ENCODE data around the gene CLCA4. TPM values are rescaled to one million over a fixed set of nuclear protein-coding genes. Genes with fewer than 3 reads are reported as not detected.

CLCA4 gene
- total RNA-seq (2021) (not detected in 3 replicates), Bru-seq, nascent RNA (percentile 3 among the genes with signal in this experiment)
- long read RNA-seq, experiment 1, partial matches to known transcripts: 0 of 1 reads
- long read RNA-seq, experiment 1, other reads (novel, unspliced or antisense): 1 of 1 reads
- long read RNA-seq, experiment 2: 0 reads
- long read RNA-seq, experiment 3: 0 reads

DNA sequence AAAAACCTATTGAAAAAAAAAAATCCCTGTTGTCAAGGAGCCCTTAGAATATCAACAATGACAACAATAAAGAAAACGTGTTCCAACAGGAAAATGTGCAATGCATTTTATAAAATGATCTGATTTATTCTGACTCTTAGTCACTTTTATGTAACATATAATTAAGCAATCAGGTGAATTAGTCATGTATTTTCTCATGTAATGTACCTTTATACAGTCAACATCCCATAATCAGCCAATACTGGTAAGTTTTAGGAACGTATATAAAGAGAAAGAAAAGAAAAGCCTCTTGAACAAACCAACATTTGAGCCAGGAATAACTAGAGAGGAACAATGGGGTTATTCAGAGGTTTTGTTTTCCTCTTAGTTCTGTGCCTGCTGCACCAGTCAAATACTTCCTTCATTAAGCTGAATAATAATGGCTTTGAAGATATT lies at the start of gene CLCA4:
TSS of gene CLCA4 (plus strand) at position 292 of the 435 bp plus-strand sequence. CDS start at position 334, 42 bp downstream.
- ATAC-seq (no peak), DNase-seq (ENCODE audit: low spot score) (no peak)
- Mint-ChIP-seq H3K4me3 (no peak within 1 kb of the TSS), H3K36me3 (no peaks in the 10 kb centered on the region), H3K4me1 (peaks cover 17% of the 10 kb centered on the region), H3K9me3 (peaks cover 24% of the 10 kb centered on the region), H3K27me3 (ENCODE audit: low read depth) (no peaks in the 10 kb centered on the region), H3K27ac (no peak within 1 kb of the TSS)
- TF ChIP-seq USF2 (CRISPR knock-in tag; IDR thresholded peaks at IDR 0.05): no peak
- ChIA-PET CTCF (no interaction called here), POLR2A (no interaction called here)

DNA sequence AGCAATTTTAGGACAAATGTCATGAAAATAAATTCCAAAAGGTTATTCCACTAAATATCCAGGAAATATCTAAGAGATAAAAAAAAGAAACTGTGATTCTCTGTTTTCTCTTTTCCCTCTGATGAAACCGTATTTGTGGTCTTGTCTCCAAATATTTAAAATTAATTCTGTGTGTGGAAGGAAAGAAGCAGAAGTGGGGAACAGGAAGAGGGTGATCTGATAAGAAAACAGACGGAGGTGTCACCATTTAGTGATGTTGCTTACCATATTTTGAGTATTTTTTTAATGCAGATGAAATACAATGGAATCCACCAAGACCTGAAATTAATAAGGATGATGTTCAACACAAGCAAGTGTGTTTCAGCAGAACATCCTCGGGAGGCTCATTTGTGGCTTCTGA lies 48.6 kb upstream of the CLCA4 start:
- peaks cover 11% of the 10 kb centered on the region for H3K9me3 Mint-ChIP-seq
- no peak overlapping the region for H3K4me3 Mint-ChIP-seq
- POLR2A ChIA-PET: no interaction called here
- no peaks in the 10 kb centered on the region for H3K27me3 Mint-ChIP-seq (ENCODE audit: low read depth)
- CTCF ChIA-PET: no interaction called here
- peaks cover 22% of the 10 kb centered on the region for H3K4me1 Mint-ChIP-seq
- no peaks in the 10 kb centered on the region for H3K36me3 Mint-ChIP-seq
- no peak overlapping the region for H3K27ac Mint-ChIP-seq
- TF ChIP-seq ATF2 (CRISPR knock-in tag; IDR thresholded peaks at IDR 0.05; ENCODE audit: borderline replicate concordance, low read depth): no peak
- TF ChIP-seq, protein P1, sequence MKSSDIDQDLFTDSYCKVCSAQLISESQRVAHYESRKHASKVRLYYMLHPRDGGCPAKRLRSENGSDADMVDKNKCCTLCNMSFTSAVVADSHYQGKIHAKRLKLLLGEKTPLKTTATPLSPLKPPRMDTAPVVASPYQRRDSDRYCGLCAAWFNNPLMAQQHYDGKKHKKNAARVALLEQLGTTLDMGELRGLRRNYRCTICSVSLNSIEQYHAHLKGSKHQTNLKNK (CRISPR knock-in tag; IDR thresholded peaks at IDR 0.05): no peak
- TF ChIP-seq CREM (CRISPR knock-in tag; IDR thresholded peaks at IDR 0.05): no peak
- TF ChIP-seq JUN (CRISPR knock-in tag; IDR thresholded peaks at IDR 0.05): no peak
- TF ChIP-seq FOXJ3 (CRISPR knock-in tag; IDR thresholded peaks at IDR 0.05; ENCODE audit: borderline replicate concordance): no peak
- no peak for TF ChIP-seq ZNF396 (CRISPR knock-in tag; IDR thresholded peaks at IDR 0.05; ENCODE audit: borderline replicate concordance)
- no peak for TF ChIP-seq SOX15 (CRISPR knock-in tag; IDR thresholded peaks at IDR 0.05)
- no peak for TF ChIP-seq ZBTB21 (CRISPR knock-in tag; IDR thresholded peaks at IDR 0.05; ENCODE audit: borderline replicate concordance)
- TF ChIP-seq, protein P2, sequence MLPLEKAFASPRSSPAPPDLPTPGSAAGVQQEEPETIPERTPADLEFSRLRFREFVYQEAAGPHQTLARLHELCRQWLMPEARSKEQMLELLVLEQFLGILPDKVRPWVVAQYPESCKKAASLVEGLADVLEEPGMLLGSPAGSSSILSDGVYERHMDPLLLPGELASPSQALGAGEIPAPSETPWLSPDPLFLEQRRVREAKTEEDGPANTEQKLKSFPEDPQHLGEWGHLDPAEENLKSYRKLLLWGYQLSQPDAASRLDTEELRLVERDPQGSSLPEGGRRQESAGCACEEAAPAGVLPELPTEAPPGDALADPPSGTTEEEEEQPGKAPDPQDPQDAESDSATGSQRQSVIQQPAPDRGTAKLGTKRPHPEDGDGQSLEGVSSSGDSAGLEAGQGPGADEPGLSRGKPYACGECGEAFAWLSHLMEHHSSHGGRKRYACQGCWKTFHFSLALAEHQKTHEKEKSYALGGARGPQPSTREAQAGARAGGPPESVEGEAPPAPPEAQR (CRISPR knock-in tag; IDR thresholded peaks at IDR 0.05): no peak
- TF ChIP-seq, protein P3, sequence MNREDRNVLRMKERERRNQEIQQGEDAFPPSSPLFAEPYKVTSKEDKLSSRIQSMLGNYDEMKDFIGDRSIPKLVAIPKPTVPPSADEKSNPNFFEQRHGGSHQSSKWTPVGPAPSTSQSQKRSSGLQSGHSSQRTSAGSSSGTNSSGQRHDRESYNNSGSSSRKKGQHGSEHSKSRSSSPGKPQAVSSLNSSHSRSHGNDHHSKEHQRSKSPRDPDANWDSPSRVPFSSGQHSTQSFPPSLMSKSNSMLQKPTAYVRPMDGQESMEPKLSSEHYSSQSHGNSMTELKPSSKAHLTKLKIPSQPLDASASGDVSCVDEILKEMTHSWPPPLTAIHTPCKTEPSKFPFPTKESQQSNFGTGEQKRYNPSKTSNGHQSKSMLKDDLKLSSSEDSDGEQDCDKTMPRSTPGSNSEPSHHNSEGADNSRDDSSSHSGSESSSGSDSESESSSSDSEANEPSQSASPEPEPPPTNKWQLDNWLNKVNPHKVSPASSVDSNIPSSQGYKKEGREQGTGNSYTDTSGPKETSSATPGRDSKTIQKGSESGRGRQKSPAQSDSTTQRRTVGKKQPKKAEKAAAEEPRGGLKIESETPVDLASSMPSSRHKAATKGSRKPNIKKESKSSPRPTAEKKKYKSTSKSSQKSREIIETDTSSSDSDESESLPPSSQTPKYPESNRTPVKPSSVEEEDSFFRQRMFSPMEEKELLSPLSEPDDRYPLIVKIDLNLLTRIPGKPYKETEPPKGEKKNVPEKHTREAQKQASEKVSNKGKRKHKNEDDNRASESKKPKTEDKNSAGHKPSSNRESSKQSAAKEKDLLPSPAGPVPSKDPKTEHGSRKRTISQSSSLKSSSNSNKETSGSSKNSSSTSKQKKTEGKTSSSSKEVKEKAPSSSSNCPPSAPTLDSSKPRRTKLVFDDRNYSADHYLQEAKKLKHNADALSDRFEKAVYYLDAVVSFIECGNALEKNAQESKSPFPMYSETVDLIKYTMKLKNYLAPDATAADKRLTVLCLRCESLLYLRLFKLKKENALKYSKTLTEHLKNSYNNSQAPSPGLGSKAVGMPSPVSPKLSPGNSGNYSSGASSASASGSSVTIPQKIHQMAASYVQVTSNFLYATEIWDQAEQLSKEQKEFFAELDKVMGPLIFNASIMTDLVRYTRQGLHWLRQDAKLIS (CRISPR knock-in tag; IDR thresholded peaks at IDR 0.05; ENCODE audit: borderline replicate concordance): no peak
- no peak for TF ChIP-seq EMX1 (CRISPR knock-in tag; IDR thresholded peaks at IDR 0.05)
- no peak for TF ChIP-seq NFYB (CRISPR knock-in tag; conservative IDR thresholded peaks at IDR 0.05; ENCODE audit: low read depth)
- no peak for TF ChIP-seq TEAD4 (CRISPR knock-in tag; IDR thresholded peaks at IDR 0.05)
- TF ChIP-seq, protein P4, sequence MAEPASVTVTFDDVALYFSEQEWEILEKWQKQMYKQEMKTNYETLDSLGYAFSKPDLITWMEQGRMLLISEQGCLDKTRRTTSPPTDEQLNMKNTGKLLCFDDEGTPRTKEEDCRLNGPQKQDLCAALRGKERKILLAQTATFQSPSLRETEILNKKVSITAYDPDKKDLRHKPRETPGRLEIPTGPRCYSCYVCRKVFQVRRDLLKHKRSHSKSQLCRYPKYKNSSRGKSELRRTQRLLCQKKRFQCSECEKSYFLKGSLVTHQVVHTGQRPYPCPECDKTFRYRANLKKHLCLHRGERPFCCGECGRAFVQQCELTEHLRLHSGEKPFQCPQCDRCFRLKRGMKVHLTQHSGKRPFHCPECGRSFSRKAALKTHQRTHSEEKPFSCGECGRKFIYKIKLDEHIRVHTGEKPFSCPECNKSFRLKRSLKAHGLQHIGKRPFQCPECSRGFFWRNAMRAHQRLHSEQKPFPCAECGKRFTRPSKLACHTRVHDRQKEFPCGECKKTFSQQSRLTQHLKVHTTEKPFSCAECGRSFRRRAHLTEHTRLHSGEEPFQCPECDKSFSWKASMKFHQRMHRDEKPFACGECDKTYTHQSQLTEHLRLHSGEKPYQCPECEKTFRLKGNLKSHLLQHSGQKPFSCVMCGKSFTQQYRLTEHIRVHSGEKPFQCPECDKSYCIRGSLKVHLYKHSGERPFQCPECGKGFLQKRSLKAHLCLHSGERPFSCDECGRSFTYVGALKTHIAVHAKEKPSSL (CRISPR knock-in tag; conservative IDR thresholded peaks at IDR 0.05): no peak
- no peak for TF ChIP-seq JAZF1 (CRISPR knock-in tag; IDR thresholded peaks at IDR 0.05)
- no peak for TF ChIP-seq TEAD1 (CRISPR knock-in tag; IDR thresholded peaks at IDR 0.05)
- TF ChIP-seq, protein P5, sequence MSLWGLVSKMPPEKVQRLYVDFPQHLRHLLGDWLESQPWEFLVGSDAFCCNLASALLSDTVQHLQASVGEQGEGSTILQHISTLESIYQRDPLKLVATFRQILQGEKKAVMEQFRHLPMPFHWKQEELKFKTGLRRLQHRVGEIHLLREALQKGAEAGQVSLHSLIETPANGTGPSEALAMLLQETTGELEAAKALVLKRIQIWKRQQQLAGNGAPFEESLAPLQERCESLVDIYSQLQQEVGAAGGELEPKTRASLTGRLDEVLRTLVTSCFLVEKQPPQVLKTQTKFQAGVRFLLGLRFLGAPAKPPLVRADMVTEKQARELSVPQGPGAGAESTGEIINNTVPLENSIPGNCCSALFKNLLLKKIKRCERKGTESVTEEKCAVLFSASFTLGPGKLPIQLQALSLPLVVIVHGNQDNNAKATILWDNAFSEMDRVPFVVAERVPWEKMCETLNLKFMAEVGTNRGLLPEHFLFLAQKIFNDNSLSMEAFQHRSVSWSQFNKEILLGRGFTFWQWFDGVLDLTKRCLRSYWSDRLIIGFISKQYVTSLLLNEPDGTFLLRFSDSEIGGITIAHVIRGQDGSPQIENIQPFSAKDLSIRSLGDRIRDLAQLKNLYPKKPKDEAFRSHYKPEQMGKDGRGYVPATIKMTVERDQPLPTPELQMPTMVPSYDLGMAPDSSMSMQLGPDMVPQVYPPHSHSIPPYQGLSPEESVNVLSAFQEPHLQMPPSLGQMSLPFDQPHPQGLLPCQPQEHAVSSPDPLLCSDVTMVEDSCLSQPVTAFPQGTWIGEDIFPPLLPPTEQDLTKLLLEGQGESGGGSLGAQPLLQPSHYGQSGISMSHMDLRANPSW (CRISPR knock-in tag; conservative IDR thresholded peaks at IDR 0.05; ENCODE audit: low read depth): no peak
- no peak for TF ChIP-seq FOXP4 (CRISPR knock-in tag; IDR thresholded peaks at IDR 0.05)
- TF ChIP-seq MYBL2 (CRISPR knock-in tag; IDR thresholded peaks at IDR 0.05): no peak
- ATAC-seq: no peak
- no peak for DNase-seq (ENCODE audit: low spot score)

Data from WTC11 (cell line).